Inflammatory macrophage (primary cell): Measurements from ENCODE around the gene MYOD1.

Source experiments
- DNase-seq, 2 donors: peaks; one replicate each; pipeline ENCODE4 v3.0.0-alpha.2; 2020 to 2022

MYOD1 gene

GRCh38 chr11:17735818-17736578, 16.6 kb downstream of the MYOD1 start:
- DNase-seq = no peak

GRCh38 chr11:17736579-17736893, 17.2 kb downstream of the MYOD1 start:
- DNase-seq = no peak

DNA sequence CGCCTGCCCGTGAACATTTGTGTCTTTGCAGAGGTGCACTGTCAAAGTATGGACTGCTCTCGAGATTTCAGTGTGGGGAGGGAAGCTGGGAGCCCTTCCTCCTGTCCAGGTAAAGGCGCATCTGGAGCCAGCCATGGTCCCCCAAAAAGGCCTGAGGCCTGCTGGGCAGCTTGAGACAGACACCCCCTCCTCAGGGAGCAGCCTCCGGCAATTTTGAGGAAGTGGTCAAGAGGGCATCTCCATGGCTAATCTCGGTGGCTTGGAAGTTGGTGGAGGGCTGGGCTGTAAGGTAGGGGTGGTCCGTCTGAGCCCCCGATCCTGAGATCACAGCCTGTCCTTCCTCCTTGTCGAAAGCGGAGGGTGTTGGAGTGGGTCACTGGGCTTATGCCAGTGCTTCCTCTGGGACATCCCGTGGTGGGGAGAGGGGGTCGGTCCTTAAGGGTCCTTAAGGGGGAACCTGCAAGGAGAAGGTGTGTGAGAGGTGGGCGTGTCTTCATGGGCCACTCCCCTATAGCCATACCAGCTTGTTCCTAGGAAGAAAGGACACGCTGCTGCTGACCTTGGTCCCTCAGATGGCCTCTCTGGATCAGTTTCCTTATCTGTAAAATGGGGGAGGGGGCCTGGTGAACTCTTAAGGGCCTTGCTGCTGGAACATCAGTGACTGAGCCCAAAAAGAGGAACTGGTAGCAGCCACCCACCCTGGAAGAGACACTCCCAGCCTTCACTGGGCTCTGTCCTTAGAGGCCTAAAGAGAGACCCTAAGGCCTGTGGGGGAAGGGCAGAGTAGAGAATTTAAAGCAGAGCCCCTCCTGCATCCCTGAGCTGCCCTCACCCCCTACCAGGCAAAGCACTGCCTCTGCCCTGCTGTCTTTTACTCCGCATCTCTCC, 17.8 kb downstream of the MYOD1 start:
- no peak for DNase-seq

DNA sequence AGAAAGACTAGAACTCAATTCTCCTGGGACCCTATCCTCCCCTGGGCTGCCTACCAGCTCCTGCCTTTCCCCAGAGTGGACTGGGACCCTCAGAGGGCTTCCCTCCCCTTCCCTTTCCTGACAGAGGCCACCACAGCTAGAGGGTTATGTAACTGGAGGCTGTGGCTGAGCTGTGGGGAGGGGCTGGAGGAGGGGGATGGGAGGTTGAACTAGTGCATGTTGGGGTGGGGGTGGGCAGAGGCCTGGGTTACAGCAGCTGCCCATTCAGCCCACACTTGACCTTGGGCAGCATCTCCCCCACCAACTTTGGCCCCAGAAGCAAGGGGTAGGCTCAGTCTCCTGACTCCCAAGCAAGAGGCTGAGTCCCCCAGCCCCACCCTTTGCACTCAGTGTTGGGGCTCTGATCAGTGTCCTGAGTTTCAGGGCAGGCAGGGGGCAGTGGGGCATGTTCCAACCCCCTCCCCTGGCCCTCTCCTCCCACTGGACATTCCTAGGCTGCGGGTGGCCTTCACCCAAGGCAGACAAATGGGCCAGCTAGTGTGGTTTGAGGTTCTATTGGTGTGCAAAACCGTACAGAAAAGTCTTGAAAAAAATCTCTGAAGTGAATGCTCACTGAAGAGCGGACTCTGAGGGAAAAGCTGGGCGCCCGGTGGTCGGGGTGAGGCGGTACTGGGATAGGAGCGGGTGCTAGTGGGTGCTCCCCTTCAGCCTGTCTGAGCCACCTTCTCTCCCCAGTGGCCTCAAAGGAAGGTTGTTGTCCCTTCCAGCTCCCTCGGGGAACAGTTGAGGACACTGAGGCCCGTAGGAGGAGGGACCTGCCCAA, 19.0 kb downstream of the MYOD1 start:
- no peak for DNase-seq

- DNase-seq = no peak
Observed at GRCh38 chr11:17739945-17740338, 20.6 kb downstream of the MYOD1 start.

- no peak for DNase-seq
Observed at GRCh38 chr11:17740649-17741235, 21.4 kb downstream of the MYOD1 start.

DNA sequence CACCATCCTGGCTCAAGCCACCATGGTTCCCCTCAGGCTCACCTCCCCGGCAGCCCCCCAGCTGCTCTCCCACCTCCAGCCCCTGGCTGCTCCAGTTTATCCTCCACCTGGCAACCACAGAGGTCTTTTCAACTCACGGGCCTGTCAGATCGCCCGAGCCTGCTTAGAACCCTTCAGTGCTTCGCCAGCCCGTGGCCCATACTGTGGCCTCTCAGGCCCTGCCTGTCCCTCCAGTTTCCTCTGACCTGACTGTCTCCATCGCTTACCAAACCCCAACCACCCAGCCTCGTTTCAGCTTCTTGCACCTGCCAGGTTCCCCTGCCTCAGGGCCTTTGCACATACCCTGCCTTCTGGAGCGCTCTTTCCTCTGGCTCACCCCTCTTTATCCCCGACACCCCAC, 22.1 kb downstream of the MYOD1 start:
- DNase-seq = no peak

DNA sequence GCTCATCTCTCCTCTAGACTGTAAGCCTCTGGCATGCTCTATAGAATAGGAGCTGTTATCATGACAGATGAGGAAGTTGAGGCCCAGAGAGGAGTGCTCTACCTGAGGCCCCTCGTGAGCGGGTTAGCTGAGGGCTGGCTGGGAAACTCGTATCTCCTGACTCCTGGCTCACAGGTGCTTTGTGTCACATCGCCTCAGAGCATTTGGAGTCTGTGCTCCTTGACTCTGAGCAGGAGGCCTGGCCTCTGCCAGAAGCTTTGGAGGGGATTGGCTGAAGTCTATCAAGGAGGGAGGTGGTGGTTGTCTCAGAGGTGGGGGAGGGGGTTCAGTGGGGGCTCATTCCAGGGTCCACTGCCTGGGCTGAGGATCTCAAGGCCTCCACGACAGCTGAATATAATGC, 22.6 kb downstream of the MYOD1 start:
- DNase-seq = no peak

- no peak for DNase-seq
Observed at GRCh38 chr11:17743026-17743807, 23.8 kb downstream of the MYOD1 start.

DNA sequence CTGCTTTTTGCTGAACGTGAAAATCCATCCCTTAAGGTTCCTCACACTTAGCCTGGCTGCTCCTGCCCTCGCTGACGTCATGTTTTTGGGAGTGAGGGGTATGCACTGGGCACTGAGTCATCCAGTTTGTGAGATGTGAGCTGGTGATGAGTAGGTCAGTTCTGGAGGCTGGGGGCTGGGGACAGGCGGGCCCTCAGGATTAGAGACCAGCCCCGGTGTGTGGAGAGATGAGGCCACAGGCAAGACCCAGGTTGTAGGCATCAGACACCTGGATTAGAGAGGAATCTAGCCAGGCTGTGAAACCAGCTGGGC, 24.4 kb downstream of the MYOD1 start:
- DNase-seq = no peak

- DNase-seq = no peak
Observed at GRCh38 chr11:17744151-17744940, 25.0 kb downstream of the MYOD1 start.

GRCh38 chr11:17745023-17745772, 25.8 kb downstream of the MYOD1 start:
- DNase-seq = no peak

- no peak for DNase-seq
Observed at GRCh38 chr11:17746096-17746495, 26.7 kb downstream of the MYOD1 start.

- no peak for DNase-seq
Observed at GRCh38 chr11:17747131-17747955, 28.0 kb downstream of the MYOD1 start.

- no peak for DNase-seq
Observed at GRCh38 chr11:17748044-17748443, 28.7 kb downstream of the MYOD1 start.

DNA sequence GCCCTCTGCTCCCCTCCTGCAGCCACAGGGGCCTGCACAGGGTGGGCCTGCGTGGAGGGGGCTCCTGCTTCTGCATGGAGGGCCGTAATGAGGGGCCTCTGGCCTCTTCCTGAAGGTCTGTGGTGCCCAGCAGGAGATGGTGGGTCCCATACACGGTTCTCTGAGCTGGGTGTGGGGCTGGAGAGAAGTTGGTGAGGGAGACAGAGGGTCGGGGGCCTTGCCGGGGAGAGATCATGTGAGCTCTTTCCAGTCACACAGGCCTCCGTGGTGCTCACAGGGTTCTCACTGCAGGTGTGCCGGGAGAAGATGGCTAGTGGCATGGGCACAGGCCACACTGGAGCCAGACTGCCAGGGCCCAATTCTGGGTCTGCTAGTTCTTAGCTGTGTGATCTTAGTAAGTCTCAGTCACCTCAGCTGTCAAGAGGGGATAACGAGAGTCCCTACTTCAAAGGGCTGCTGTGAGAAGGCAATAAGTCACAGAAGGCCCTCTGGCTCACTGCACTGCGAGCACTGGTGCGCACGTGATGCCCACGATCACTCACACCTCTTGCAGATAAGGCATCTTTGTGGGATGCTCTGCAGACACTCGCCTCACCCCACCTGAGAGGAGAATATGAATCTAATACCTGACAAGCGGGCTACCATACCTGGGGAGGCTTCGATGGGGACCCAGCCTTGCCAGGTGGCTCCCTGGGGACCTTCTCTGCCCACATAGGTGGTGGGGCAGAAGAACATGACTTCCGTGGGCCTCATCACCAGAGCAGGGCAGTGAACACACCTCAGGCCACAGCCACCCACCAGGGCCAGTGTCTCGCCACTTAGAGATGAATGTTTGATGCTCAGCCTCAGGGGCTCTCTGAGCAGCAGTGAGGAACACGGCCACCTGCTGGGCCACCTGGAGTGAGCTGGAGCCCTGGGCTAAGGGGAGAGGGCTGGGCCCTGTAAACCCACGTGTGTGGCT, 29.7 kb downstream of the MYOD1 start:
- no peak for DNase-seq

- DNase-seq = no peak
Observed at GRCh38 chr11:17750013-17750800, 30.8 kb downstream of the MYOD1 start.

DNA sequence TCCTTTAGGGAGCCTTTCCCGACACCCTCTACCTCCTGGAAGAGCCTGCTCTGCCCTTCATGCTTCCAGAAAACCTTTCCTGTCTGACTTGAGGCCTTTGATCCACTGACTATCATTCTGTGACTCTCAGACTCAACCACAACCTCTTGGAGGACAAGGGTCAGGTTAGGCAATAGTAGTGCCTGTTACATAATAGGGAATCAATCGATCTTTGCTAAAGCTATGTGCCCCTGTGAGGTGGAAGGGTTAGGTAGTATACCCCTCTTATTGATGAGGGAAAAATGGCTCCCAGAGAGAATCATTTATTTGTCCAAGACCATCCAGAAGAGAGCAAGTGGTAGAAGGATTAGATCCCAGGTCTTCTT, 31.4 kb downstream of the MYOD1 start:
- no peak for DNase-seq
